K562 (cell line): Measurements from ENCODE around the gene ACLY. TPM values are rescaled to one million over a fixed set of nuclear protein-coding genes. Genes with fewer than 3 reads are reported as not detected.

Source experiments
- AFF1 ChIP-seq, 2 experiments: fragments of 450-650 bp; IDR thresholded peaks; 2 replicates each; pipeline ENCODE4 v1.6.1; 2018; ENCODE audit warnings: mild to moderate bottlenecking in 2 of 2, low read depth in 1 of 2; ENCODE audit not compliant: partially characterized antibody in 2 of 2
- GABPB2 ChIP-seq: fragments of 250-450 bp; sonication (Bioruptor Pico); conservative IDR thresholded peaks from 2 replicates; pipeline ENCODE4 v1.5.1; 2021; ENCODE audit warnings: mild to moderate bottlenecking
- HSF4 ChIP-seq: fragments of 250-450 bp; sonication (Bioruptor Pico); IDR thresholded peaks from 2 replicates; pipeline ENCODE4 v2.1.2; 2022; ENCODE audit warnings: mild to moderate bottlenecking, moderate library complexity, borderline replicate concordance
- IRF1 ChIP-seq: sonication (generic); formaldehyde crosslinking; IDR thresholded peaks from 2 replicates; pipeline ENCODE4 v1.8.0; 2022; ENCODE audit warnings: missing genetic modification reagents, mild to moderate bottlenecking, borderline replicate concordance
- MECOM ChIP-seq: fragments of 250-450 bp; sonication (Bioruptor Pico); IDR thresholded peaks from 2 replicates; pipeline ENCODE4 v1.8.0; 2022; ENCODE audit warnings: inconsistent platforms
- PRDM10 ChIP-seq: fragments of 450-650 bp; IDR thresholded peaks from 2 replicates; pipeline ENCODE4 v1.6.1; 2018; ENCODE audit not compliant: partially characterized antibody
- SRSF3 ChIP-seq: fragments of 200-400 bp; formaldehyde crosslinking; IDR thresholded peaks from 2 replicates; pipeline ENCODE4 v1.6.1; 2016; ENCODE audit warnings: mild to moderate bottlenecking, low read length, moderate library complexity; ENCODE audit not compliant: insufficient read depth
- TCF7L2 ChIP-seq: fragments of 150-350 bp; IDR thresholded peaks from 2 replicates; pipeline ENCODE4 v1.6.1; 2016; ENCODE audit warnings: low read depth, mild to moderate bottlenecking, low read length, moderate library complexity
- TOE1 ChIP-seq, 2 experiments: fragments of 450-650 bp in 1 of 2; sonication (generic) in 1 of 2; formaldehyde crosslinking in 1 of 2; IDR thresholded peaks; 2 replicates each; pipeline versions ENCODE4 v1.7.1 to v1.8.0; 2016 to 2022; ENCODE audit warnings: borderline replicate concordance in 2 of 2, mild to moderate bottlenecking in 2 of 2, antibody characterized with exemption in 1 of 2, inconsistent platforms in 1 of 2, low read depth in 1 of 2, missing genetic modification reagents in 1 of 2, moderate library complexity in 1 of 2
- ZBTB7A ChIP-seq: IDR thresholded peaks from 2 replicates; pipeline ENCODE4 v1.6.1; 2011; ENCODE audit warnings: low read depth, mild to moderate bottlenecking, low read length, moderate library complexity, borderline replicate concordance; ENCODE audit not compliant: control insufficient read depth
- polyA plus RNA-seq, 8 experiments: library from polyadenylated mRNA; depleted of rRNA in 4 of 8; stranded (reverse) in 5 of 8; unstranded in 3 of 8; fragments of >200 nt; fragmentation: Nextera tagmentation in 2 of 8; fragmentation: Illumina TruSeq in 1 of 8; extraction: Ambion mirVana in 2 of 8; extraction: Trizol in 1 of 8; gene quantifications; 2 replicates each; pipeline versions ENCODE4 v1.2.1 to v1.2.3, GENCODE V29; 2011 to 2014; ENCODE audit warnings: inconsistent platforms in 1 of 8, missing spikeins in 1 of 8
- total RNA-seq, 7 experiments: library from RNA; depleted of rRNA in 6 of 7; stranded (reverse); fragments of >200 nt in 6 of 7; fragmentation: Illumina TruSeq in 2 of 7; extraction: Trizol in 2 of 7; gene quantifications; 2 replicates each; pipeline versions ENCODE4 v1.2.1 to v1.2.3, GENCODE V29; 2011 to 2021; ENCODE audit warnings: low replicate concordance in 1 of 7

The ACLY gene
- total and polyA plus RNA-seq, 9 of the 15 experiments (the other 6 are each of a cell fraction or from before 2014, with no cell fraction given): 42.9 to 280 (median 125) TPM

DNA sequence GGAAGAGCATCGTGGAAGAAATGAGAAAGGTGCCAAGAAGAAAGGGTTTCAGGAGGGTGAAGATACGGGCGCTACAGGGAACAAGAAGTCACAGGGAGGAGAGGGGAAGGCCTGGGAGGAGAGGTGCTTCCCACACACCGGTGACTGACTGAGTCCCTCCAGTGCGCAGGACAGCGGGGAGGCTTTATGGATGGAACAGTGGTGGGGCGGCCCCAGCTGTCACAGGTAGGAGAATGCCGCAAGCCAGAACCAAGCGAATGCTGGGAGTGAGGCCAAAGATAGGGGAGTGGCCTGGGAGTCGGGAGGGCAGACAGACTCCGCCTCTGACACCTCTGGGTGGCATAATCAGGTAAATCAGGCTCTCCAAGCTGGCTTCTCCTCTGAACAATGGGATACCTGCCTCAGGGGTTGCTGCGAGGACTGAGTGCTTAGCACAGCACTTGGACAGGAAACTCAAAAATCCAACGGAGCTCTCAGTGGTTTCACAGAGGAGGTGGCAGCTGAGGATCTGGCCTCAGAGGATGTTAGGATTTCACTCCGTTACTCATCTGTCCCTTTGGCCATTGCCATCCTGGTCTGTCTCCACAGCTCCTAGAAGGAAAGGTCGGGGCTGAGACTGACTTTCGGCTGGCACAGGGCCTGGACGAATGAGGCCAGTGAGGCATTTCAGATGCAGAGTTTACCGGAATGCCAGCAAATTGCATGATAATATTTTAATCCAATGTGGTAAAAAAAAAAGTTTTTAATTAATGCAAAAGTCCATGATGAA is 47.1 kb upstream of the ACLY start (continued):
- no peak for TF ChIP-seq PRDM10
- TF ChIP-seq TOE1 (IDR thresholded peaks at IDR 0.05; ENCODE audit: borderline replicate concordance): 0 out of 2 replicates have a peak, but pooled peaks have one; percentile 12
- TF ChIP-seq TOE1 (CRISPR knock-in tag; IDR thresholded peaks at IDR 0.05; ENCODE audit: borderline replicate concordance, low read depth): no peak
- TF ChIP-seq IRF1 (CRISPR knock-in tag): no peak
- no peak for TF ChIP-seq AFF1 (IDR thresholded peaks at IDR 0.05; ENCODE audit: low read depth in 1 of 2, partially characterized antibody in 2 of 2)
- TF ChIP-seq GABPB2 (CRISPR knock-in tag): no peak
- TF ChIP-seq SRSF3: no peak
- TF ChIP-seq ZBTB7A: no peak
- TF ChIP-seq HSF4 (CRISPR knock-in tag): no peak
- no peak for TF ChIP-seq MECOM (CRISPR knock-in tag)
- no peak for TF ChIP-seq TCF7L2
